Fibroblast of lung (primary cell): ENCODE results near the gene STPG3.

Source experiments
- EZH2 ChIP-seq: IDR thresholded peaks from 2 replicates; pipeline ENCODE4 v1.5.1; 2012; ENCODE audit warnings: low read length, control low read depth, mild to moderate bottlenecking; ENCODE audit errors: missing control alignments
- TF ChIP-seq, protein P1 (sequence below), 2 donors: IDR thresholded peaks in 1 of 2; conservative IDR thresholded peaks in 1 of 2; 1 replicate in 1 of 2; 2 replicates in 1 of 2; pipeline ENCODE4 v1.5.1; 2011 to 2012; ENCODE audit warnings: low read length in 2 of 2, control low read depth in 1 of 2, inconsistent platforms in 1 of 2, low read depth in 1 of 2, mild to moderate bottlenecking in 1 of 2

GRCh38 chr9:137263506-137263905 is 12.4 kb downstream of the STPG3 start:
- TF ChIP-seq, protein P1, sequence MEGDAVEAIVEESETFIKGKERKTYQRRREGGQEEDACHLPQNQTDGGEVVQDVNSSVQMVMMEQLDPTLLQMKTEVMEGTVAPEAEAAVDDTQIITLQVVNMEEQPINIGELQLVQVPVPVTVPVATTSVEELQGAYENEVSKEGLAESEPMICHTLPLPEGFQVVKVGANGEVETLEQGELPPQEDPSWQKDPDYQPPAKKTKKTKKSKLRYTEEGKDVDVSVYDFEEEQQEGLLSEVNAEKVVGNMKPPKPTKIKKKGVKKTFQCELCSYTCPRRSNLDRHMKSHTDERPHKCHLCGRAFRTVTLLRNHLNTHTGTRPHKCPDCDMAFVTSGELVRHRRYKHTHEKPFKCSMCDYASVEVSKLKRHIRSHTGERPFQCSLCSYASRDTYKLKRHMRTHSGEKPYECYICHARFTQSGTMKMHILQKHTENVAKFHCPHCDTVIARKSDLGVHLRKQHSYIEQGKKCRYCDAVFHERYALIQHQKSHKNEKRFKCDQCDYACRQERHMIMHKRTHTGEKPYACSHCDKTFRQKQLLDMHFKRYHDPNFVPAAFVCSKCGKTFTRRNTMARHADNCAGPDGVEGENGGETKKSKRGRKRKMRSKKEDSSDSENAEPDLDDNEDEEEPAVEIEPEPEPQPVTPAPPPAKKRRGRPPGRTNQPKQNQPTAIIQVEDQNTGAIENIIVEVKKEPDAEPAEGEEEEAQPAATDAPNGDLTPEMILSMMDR (conservative IDR thresholded peaks at IDR 0.05 in 1 of 2, IDR thresholded peaks at IDR 0.05 in 1 of 2; ENCODE audit: low read depth in 1 of 2, low read length in 2 of 2) = no peak
- TF ChIP-seq EZH2 = no peak
